Breast epithelium (tissue), 4 donors: ENCODE results near the gene FAM53A. TPM values are rescaled to one million over a fixed set of nuclear protein-coding genes. Genes with fewer than 3 reads are reported as not detected.

Experiments used
- DNase-seq, 2 donors: peaks; one replicate each; pipeline ENCODE4 v3.0.0-alpha.2; 2019; ENCODE audit warnings: low spot score in 2 of 2
- H3K27ac ChIP-seq, 2 donors: fragments of 200-600 bp; sonication (generic) in 1 of 2; one replicate each; pipeline ENCODE4 v1.5.1; 2016 to 2019; ENCODE audit warnings: mild to moderate bottlenecking in 1 of 2
- H3K27me3 ChIP-seq, 2 donors: fragments of 200-600 bp; sonication (generic) in 1 of 2; one replicate each; pipeline versions ENCODE4 v1.5.1 to v1.6.0; 2017 to 2019; ENCODE audit warnings: control low read depth in 1 of 2, mild to moderate bottlenecking in 1 of 2
- H3K36me3 ChIP-seq: fragments of 200-600 bp; one replicate; pipeline ENCODE4 v1.5.1; 2019
- H3K4me1 ChIP-seq, 2 donors: fragments of 200-600 bp; sonication (generic); one replicate each; pipeline ENCODE4 v1.5.1; 2016 to 2019; ENCODE audit warnings: control low read depth in 1 of 2
- H3K4me3 ChIP-seq, 3 donors: fragments of 200-600 bp; sonication (generic); 1 replicate in 2 of 3; 2 replicates in 1 of 3; pipeline ENCODE4 v1.5.1; 2016 to 2019; ENCODE audit warnings: mild to moderate bottlenecking in 3 of 3, moderate library complexity in 2 of 3
- H3K9me3 ChIP-seq, 2 donors: fragments of 200-600 bp; sonication (generic) in 1 of 2; one replicate each; pipeline ENCODE4 v1.5.1; 2016 to 2019; ENCODE audit warnings: control low read depth in 1 of 2
- CTCF ChIP-seq, 3 donors: fragments of 450-650 bp; IDR thresholded peaks; one replicate each; pipeline ENCODE4 v1.5.1; 2016 to 2017; ENCODE audit warnings: antibody characterized with exemption in 3 of 3, mild to moderate bottlenecking in 3 of 3, moderate library complexity in 3 of 3
- POLR2A ChIP-seq: fragments of 450-650 bp; IDR thresholded peaks from one replicate; pipeline ENCODE4 v1.6.1; 2016; ENCODE audit warnings: antibody characterized with exemption, mild to moderate bottlenecking, moderate library complexity
- POLR2AphosphoS5 ChIP-seq, 3 donors: sonication (generic); formaldehyde crosslinking; IDR thresholded peaks; one replicate each; pipeline ENCODE4 v1.6.1; 2017; ENCODE audit warnings: antibody characterized with exemption in 3 of 3
- intact Hi-C: fragments of 100-400 bp; cut with DNase I; formaldehyde crosslinking; loops from one replicate; pipeline ENCODE4 v1.15.1; 2023; ENCODE audit warnings: low total_unique reads
- total RNA-seq, 3 donors: library from RNA; depleted of rRNA; stranded (reverse); fragments of >200 nt; gene quantifications; one replicate each; pipeline ENCODE4 v1.1.0, GENCODE V29; 2016

FAM53A gene
- total RNA-seq, 3 donors from 2014 or later = 3.7 to 7.2 (median 4.6) TPM

GRCh38 chr4:1615786-1616556 lies 68.1 kb downstream of the FAM53A start:
- no peak for DNase-seq
- no peaks in the 10 kb centered on the region for H3K36me3 ChIP-seq
- intact Hi-C loops = no loop called here
- peak overlapping the region in 2 of 3 donors; percentile 14 to 39 for H3K4me3 ChIP-seq
- H3K27ac ChIP-seq = no peak overlapping the region
- H3K4me1 ChIP-seq = no peaks in the 10 kb centered on the region
- no peak for TF ChIP-seq CTCF (IDR thresholded peaks at IDR 0.05)
- no peak for TF ChIP-seq POLR2AphosphoS5 (IDR thresholded peaks at IDR 0.05)
- no peaks in the 10 kb centered on the region for H3K27me3 ChIP-seq
- peaks cover 2 to 7% of the 10 kb centered on the region in 2 donors for H3K9me3 ChIP-seq

DNA sequence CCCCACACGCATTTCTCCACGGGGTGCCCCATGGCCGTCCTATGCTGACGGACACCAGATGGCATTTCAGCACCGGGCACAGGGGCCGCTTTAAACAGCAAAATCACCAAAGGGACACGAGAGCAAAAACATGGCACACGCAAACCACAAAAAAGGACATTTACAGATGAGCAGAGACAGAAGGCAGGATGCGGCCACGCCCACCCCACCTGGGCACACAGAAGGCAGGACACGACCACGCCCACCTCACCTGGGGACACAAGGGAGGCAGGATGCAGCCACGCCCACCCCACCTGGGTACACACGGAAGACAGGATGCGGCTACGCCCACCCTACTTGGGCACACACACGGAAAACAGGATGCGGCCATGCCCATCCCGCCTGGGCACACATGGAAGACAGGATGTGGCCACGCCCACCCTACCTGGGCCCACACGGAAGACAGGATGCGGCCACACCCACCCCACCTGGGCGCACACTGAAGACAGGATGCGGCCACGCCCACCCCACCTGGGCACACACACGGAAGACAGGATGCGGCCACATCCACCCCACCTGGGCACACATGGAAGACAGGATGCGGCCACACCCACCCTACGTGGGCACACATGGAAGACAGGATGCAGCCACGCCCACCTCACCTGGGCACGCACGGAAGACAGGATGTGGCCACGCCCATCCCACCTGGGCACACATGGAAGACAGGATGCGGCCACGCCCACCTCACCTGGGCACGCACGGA lies 69.1 kb downstream of the FAM53A start:
- Histone ChIP-seq H3K4me1 (no peaks in the 10 kb centered on the region), H3K9me3 (peaks cover 2 to 7% of the 10 kb centered on the region in 2 donors), H3K36me3 (no peaks in the 10 kb centered on the region), H3K27me3 (no peaks in the 10 kb centered on the region), H3K27ac (no peak overlapping the region), H3K4me3 (no peak overlapping the region)
- no peak for DNase-seq
- intact Hi-C loops = no loop called here
- TF ChIP-seq CTCF (IDR thresholded peaks at IDR 0.05) = no peak
- TF ChIP-seq POLR2AphosphoS5 (IDR thresholded peaks at IDR 0.05) = no peak
- no peak for TF ChIP-seq POLR2A

- H3K4me3 ChIP-seq = no peak overlapping the region
- intact Hi-C loops = no loop called here
Measured at GRCh38 chr4:1614502-1614853, 69.6 kb downstream of the FAM53A start.

DNA sequence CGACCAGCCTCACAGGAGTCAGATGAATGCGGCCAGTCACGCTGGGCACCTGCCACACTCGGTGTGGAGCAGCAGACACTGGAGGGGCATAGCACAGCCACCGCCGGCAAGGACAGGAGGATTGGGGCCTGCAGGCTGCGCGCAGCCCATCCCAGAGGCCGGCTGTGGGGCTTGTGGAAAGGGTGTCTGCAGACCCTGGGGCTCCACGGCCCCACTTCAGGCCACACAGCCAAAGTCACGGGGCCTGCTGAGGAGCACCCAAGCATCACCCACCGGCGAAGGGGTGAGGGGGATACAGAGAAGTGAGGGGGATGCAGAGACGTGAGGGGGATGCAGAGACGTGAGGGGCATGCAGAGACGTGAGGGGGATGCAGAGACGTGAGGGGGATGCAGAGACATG lies 70.1 kb downstream of the FAM53A start:
- no peak overlapping the region for H3K4me3 ChIP-seq
- no peak for TF ChIP-seq POLR2AphosphoS5 (IDR thresholded peaks at IDR 0.05)
- TF ChIP-seq CTCF (IDR thresholded peaks at IDR 0.05) = no peak
- TF ChIP-seq POLR2A = no peak
- no peak overlapping the region for H3K27ac ChIP-seq
- H3K9me3 ChIP-seq = peaks cover 2 to 7% of the 10 kb centered on the region in 2 donors
- intact Hi-C loops = no loop called here
- H3K27me3 ChIP-seq = no peaks in the 10 kb centered on the region
- no peaks in the 10 kb centered on the region for H3K4me1 ChIP-seq
- DNase-seq = no peak
- no peaks in the 10 kb centered on the region for H3K36me3 ChIP-seq

More at GRCh38 chr4:1614502-1614853, 69.6 kb downstream of the FAM53A start:
- Histone ChIP-seq H3K36me3 (no peaks in the 10 kb centered on the region), H3K27ac (no peak overlapping the region), H3K4me1 (no peaks in the 10 kb centered on the region), H3K9me3 (peaks cover 2 to 7% of the 10 kb centered on the region in 2 donors), H3K27me3 (no peaks in the 10 kb centered on the region)
- no peak for DNase-seq
- no peak for TF ChIP-seq POLR2AphosphoS5 (IDR thresholded peaks at IDR 0.05)
- no peak for TF ChIP-seq POLR2A
- no peak for TF ChIP-seq CTCF (IDR thresholded peaks at IDR 0.05)

GRCh38 chr4:1613099-1613495 lies 71.0 kb downstream of the FAM53A start:
- Histone ChIP-seq H3K9me3 (peaks cover 2 to 7% of the 10 kb centered on the region in 2 donors), H3K27ac (no peak overlapping the region), H3K4me1 (no peaks in the 10 kb centered on the region), H3K27me3 (no peaks in the 10 kb centered on the region), H3K36me3 (no peaks in the 10 kb centered on the region), H3K4me3 (no peak overlapping the region)
- intact Hi-C loops = no loop called here
- TF ChIP-seq POLR2A = no peak
- TF ChIP-seq CTCF (IDR thresholded peaks at IDR 0.05) = no peak
- DNase-seq = no peak
